HUES48 (cell line): Measurements from ENCODE around the gene ENDOV.

Experiments
- H3K27ac ChIP-seq: one replicate; pipeline ENCODE4 v1.7.0; 2013; ENCODE audit warnings: low read depth, low read length, inconsistent platforms
- H3K27me3 ChIP-seq: 2 replicates; pipeline ENCODE4 v1.6.1; 2013; ENCODE audit warnings: mild to moderate bottlenecking, low read length; ENCODE audit not compliant: control insufficient read depth, insufficient read depth
- H3K36me3 ChIP-seq: 2 replicates; pipeline ENCODE4 v1.6.1; 2013; ENCODE audit warnings: low read length; ENCODE audit not compliant: control insufficient read depth, insufficient read depth
- H3K4me1 ChIP-seq: 2 replicates; pipeline ENCODE4 v1.6.1; 2013; ENCODE audit warnings: mild to moderate bottlenecking, low read length; ENCODE audit not compliant: control insufficient read depth, insufficient read depth
- H3K4me3 ChIP-seq: 2 replicates; pipeline ENCODE4 v1.5.1; 2013; ENCODE audit warnings: mild to moderate bottlenecking, low read depth, low read length
- H3K9ac ChIP-seq: 2 replicates; pipeline ENCODE4 v1.6.1; 2013; ENCODE audit warnings: mild to moderate bottlenecking, low read depth, low read length, moderate library complexity
- H3K9me3 ChIP-seq: 2 replicates; pipeline ENCODE4 v1.6.1; 2013; ENCODE audit warnings: low read length; ENCODE audit not compliant: control insufficient read depth, insufficient read depth

The ENDOV gene

GRCh38 chr17:80416940-80417293 is 1.9 kb downstream of the ENDOV start:
- Histone ChIP-seq H3K36me3 (peaks cover 13% of the 10 kb centered on the region; the same call in 1 of the 2 replicates), H3K4me1 (no peaks in the 10 kb centered on the region), H3K9me3 (no peaks in the 10 kb centered on the region), H3K27me3 (peaks cover 15% of the 10 kb centered on the region), H3K9ac (no peak overlapping the region), H3K4me3 (no peak overlapping the region), H3K27ac (no peak overlapping the region)

GRCh38 chr17:80418589-80418988 is 3.6 kb downstream of the ENDOV start:
- Histone ChIP-seq H3K9ac (no peak overlapping the region), H3K9me3 (no peaks in the 10 kb centered on the region), H3K4me1 (no peaks in the 10 kb centered on the region), H3K27ac (no peak overlapping the region), H3K36me3 (peaks cover 13% of the 10 kb centered on the region; the same call in 1 of the 2 replicates), H3K4me3 (no peak overlapping the region), H3K27me3 (peaks cover 10% of the 10 kb centered on the region)

- H3K9ac ChIP-seq = no peak overlapping the region
- H3K27me3 ChIP-seq = peaks cover 3% of the 10 kb centered on the region
- H3K9me3 ChIP-seq = no peaks in the 10 kb centered on the region
- no peaks in the 10 kb centered on the region for H3K4me1 ChIP-seq
- H3K36me3 ChIP-seq = peaks cover 13% of the 10 kb centered on the region; the same call in 1 of the 2 replicates
- no peak overlapping the region for H3K27ac ChIP-seq
- H3K4me3 ChIP-seq = no peak overlapping the region
These were observed 4.3 kb downstream of the ENDOV start for GRCh38 chr17:80419255-80419654.

GRCh38 chr17:80421381-80422090 is 6.6 kb downstream of the ENDOV start:
- Histone ChIP-seq H3K27ac (no peak overlapping the region), H3K36me3 (peaks cover 13% of the 10 kb centered on the region; the same call in 1 of the 2 replicates)

GRCh38 chr17:80422276-80422675 is 7.3 kb downstream of the ENDOV start:
- Histone ChIP-seq H3K27me3 (no peaks in the 10 kb centered on the region), H3K36me3 (peaks cover 9% of the 10 kb centered on the region; the same call in 1 of the 2 replicates), H3K4me1 (peaks cover 3% of the 10 kb centered on the region; the same call in 1 of the 2 replicates), H3K9ac (no peak overlapping the region), H3K9me3 (no peaks in the 10 kb centered on the region), H3K4me3 (no peak overlapping the region), H3K27ac (no peak overlapping the region)

More at GRCh38 chr17:80421381-80422090, 6.6 kb downstream of the ENDOV start:
- no peaks in the 10 kb centered on the region for H3K9me3 ChIP-seq
- no peaks in the 10 kb centered on the region for H3K27me3 ChIP-seq
- no peaks in the 10 kb centered on the region for H3K4me1 ChIP-seq
- H3K9ac ChIP-seq = no peak overlapping the region
- H3K4me3 ChIP-seq = no peak overlapping the region

- Histone ChIP-seq H3K36me3 (peaks cover 2% of the 10 kb centered on the region; the same call in 1 of the 2 replicates), H3K27ac (no peak overlapping the region), H3K4me3 (no peak overlapping the region), H3K4me1 (peaks cover 4% of the 10 kb centered on the region; the same call in 1 of the 2 replicates), H3K9me3 (no peaks in the 10 kb centered on the region), H3K27me3 (no peaks in the 10 kb centered on the region), H3K9ac (no peak overlapping the region)
These were observed 8.0 kb downstream of the ENDOV start for GRCh38 chr17:80422981-80423380.

GRCh38 chr17:80423536-80424225 is 8.7 kb downstream of the ENDOV start:
- Histone ChIP-seq H3K27me3 (no peaks in the 10 kb centered on the region), H3K4me1 (peaks cover 4% of the 10 kb centered on the region; the same call in 1 of the 2 replicates), H3K9ac (no peak overlapping the region), H3K36me3 (no peaks in the 10 kb centered on the region), H3K9me3 (no peaks in the 10 kb centered on the region), H3K4me3 (no peak overlapping the region), H3K27ac (no peak overlapping the region)

GRCh38 chr17:80424261-80424660 is 9.3 kb downstream of the ENDOV start:
- Histone ChIP-seq H3K9ac (no peak overlapping the region), H3K36me3 (no peaks in the 10 kb centered on the region), H3K9me3 (no peaks in the 10 kb centered on the region), H3K27ac (no peak overlapping the region), H3K4me3 (no peak overlapping the region), H3K27me3 (no peaks in the 10 kb centered on the region), H3K4me1 (peaks cover 4% of the 10 kb centered on the region; the same call in 1 of the 2 replicates)

- Histone ChIP-seq H3K27ac (no peak overlapping the region), H3K9me3 (no peaks in the 10 kb centered on the region), H3K27me3 (no peaks in the 10 kb centered on the region), H3K4me1 (peaks cover 4% of the 10 kb centered on the region; the same call in 1 of the 2 replicates), H3K4me3 (no peak overlapping the region), H3K9ac (no peak overlapping the region), H3K36me3 (no peaks in the 10 kb centered on the region)
These were observed 10.2 kb downstream of the ENDOV start for GRCh38 chr17:80424878-80425765.

- H3K27me3 ChIP-seq = no peaks in the 10 kb centered on the region
- H3K4me3 ChIP-seq = no peak overlapping the region
- H3K36me3 ChIP-seq = no peaks in the 10 kb centered on the region
- H3K9me3 ChIP-seq = no peaks in the 10 kb centered on the region
- no peak overlapping the region for H3K9ac ChIP-seq
- no peak overlapping the region for H3K27ac ChIP-seq
- H3K4me1 ChIP-seq = peaks cover 4% of the 10 kb centered on the region; the same call in 1 of the 2 replicates
These were observed 11.0 kb downstream of the ENDOV start for GRCh38 chr17:80425835-80426426.
